ENCODE results near the gene THAP11.
"Not testable (repeated sequence)": the region's sequence is repeated elsewhere in the genome, so short reads cannot be mapped to it uniquely, and the experiment has no call there.

The THAP11 gene

GRCh38 chr16:67837190-67837589, 4.9 kb upstream of the THAP11 start:
- DNase-seq (ENCODE audit: low read depth): not testable (repeated sequence)

- DNase-seq (ENCODE audit: low read depth): no peak
Observed at GRCh38 chr16:67837811-67838210, 4.3 kb upstream of the THAP11 start.

DNA sequence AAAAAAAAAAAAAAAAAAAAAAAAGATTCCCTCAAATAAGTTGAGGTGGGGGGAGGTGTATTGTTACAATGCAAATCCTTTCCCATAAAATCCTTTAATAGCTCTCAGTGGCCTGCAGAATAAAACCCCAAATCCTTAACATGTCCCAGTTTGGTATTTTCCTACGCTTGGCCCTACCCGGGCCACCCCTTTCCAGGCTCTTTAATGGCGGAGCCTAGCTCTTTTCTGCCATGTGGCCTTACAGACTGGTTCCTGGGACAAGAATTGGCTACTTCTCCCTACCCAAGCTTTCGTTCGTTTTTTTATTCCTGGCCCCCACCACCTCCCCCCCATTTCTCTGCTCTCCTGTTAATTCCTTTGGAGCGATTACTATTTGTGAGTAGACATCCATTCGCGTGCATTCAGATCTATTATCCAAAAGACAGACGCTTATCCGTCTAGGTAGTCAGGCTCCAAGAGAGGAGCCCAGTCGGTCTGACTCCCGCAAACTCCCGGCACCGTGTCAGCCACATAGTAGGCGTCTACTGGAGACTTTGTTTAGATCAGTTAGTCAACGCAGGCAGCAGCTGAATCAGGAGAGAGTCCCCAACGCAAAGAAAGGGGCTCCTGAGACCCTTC, 813 bp upstream of the THAP11 start:
- DNase-seq (ENCODE audit: low read depth): no peak

- DNase-seq (ENCODE audit: low read depth): peak; percentile 21
Observed at GRCh38 chr16:67842509-67843342, 606 bp downstream of the THAP11 start.

GRCh38 chr16:67843343-67843765, 1.2 kb downstream of the THAP11 start:
- no peak for DNase-seq (ENCODE audit: low read depth)

- no peak for DNase-seq (ENCODE audit: low read depth)
Observed at GRCh38 chr16:67844497-67844896, 2.4 kb downstream of the THAP11 start.

DNA sequence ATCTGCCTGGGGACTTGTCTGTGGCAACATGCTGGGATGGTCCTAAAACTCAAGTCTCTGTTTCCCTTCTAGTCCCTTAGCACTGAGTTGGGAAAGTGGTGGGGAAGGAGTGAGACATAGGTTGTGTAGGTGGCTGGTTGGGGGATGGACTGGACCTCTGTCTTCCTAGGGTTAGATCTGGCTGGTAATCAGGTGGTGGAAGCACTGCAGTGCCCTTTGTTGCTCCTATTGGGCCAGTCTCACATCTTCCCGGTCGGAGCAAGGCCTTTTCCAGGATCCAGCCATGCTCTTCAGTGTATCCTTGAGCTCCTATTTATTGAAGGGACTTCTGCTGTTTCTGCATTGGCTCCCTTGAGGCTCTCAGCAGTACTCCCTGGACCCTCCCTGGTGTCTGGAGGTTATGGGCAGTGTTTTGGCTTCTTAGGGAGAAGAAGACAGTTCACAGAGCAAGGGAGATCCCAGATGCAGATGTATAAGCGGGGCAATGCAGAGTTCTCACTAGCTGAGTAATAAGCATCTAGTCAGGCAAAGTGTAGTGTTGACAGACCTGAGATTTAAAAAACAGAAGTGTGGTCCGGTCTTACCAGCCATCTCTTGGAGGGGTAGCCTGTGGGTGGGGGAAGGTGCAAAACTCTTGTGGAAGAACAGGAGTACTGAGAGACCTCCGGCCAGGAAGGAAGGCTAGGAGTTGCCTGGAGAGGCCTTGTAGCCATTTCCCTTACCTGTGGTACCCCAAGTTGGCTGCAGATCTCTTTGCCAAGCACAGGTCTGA, 3.4 kb downstream of the THAP11 start:
- no peak for DNase-seq (ENCODE audit: low read depth)

DNA sequence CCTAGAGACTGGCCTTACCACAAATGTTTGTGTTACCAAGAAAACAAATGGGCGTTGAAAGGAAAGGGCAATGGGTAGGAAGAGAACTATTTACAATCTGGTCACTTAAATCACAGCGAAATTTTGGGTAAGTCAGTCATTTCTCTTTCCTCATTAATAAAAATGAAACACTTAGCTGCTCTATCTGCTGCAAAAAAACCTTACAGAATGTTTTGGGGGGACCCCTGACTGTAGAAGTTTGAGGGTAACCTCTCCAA, 3.9 kb downstream of the THAP11 start:
- no peak for DNase-seq (ENCODE audit: low read depth)

GRCh38 chr16:67846320-67847063, 4.4 kb downstream of the THAP11 start, which contains the start of gene NUTF2:
Gene NUTF2, plus strand, starts transcription at chr16:67846933. Its CDS starts 18,198 bp downstream, at chr16:67865131.
- peak; percentile 83 for DNase-seq (ENCODE audit: low read depth)

DNA sequence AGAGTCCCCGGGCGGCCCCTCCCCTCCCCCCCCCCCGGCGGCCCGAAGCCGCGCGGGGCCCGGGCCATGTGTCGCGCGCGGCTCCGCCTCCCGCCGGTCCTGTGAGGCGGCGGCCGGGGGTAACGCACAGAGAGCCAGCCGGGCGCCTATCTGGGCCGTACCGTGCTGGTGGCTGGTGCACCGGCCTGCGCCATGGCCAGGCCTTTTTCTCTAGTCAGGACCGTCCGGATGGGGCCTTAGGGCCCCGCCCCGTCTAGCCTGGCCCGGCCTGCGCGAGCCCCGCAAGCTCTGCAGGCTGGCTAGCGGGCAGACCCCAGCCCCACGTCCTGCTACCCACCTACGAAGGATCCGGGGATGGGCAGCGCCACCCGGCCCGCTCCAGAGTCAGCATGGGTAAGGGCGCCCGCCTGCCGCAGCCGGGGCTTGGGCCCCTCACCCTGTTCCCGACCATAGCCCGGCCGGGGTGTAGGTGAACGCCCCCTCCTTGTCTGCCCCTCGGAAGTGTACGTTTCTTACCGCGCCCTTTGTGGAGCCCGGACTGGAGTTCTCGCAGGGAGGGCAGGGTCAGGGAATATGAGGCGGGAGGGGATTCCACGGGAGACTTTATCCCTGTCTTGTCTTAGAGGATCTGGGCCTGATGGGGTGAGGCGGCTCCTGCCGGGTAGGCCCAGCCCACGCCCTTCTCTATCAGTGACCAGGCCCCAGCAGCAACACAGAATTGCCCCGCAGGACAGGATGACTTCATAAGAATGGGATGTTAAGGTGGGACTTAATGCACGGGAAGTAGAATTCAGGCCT, 5.1 kb downstream of the THAP11 start, which contains the start of gene CENPT:
Gene CENPT, minus strand, starts transcription at position 630 of the 798 bp plus-strand sequence. CDS start 13,834 bp downstream, outside the sequence.
- DNase-seq (ENCODE audit: low read depth): peak; percentile 11

DNA sequence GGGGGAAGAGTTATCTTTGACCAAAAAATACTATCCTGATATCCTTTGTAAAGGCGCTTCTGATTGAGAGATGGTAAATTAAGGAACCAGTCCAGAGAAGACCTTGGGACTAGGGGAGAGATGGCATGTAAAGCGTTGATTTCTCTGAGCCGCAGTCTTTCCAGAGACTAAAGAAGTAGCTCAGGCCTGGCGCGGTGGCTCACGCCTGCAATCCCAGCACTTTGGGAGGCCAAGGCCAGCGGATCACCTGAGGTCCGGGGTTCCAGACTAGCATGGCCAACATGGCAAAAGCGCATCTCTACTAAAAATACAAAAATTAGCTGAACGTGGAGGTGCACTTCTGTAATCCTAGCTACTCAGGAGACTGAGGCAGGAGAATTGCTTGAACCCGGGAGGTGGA, 6.0 kb downstream of the THAP11 start:
- DNase-seq (ENCODE audit: low read depth): no peak

DNA sequence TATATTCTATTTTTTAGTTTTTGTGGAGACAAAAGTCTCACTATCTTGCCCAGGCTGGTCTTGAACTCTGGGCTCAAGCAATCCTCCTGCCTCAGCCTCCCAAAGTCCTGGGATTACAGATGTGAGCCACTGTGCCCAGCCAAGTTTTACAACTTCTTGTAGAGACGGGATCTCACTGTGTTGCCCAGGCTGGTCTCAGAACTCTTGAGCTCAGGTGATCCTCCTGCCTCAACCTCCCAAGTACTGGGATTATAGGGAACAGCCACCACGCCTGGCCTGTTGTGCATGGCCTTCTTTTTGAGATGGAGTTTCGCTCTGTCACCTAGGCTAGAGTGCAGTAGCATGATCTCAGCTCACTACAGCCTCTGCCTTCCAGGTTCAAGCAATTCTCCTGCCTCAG, 11.6 kb downstream of the THAP11 start:
- no peak for DNase-seq (ENCODE audit: low read depth)

DNA sequence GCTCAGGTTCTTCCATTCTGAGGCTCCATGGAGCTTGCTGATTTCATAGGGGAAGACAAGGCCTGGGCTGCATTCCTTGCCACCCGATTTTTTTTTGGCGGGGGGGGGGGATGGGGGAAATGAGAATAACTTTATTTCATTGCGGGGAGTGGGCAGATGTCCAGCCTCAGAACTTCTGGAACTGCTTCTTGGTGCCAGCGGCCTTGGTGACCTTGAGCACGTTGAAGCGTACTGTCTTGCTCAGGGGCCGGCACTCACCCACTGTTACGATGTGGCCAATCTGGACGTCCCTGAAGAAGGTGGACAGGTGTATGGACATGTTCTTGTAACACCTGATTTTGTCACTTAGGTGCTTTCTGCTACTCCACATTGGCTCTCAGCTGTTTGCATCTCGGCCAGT, 13.7 kb downstream of the THAP11 start:
- DNase-seq (ENCODE audit: low read depth): no peak

- DNase-seq (ENCODE audit: low read depth): no peak
Observed at GRCh38 chr16:67856927-67857546, 14.9 kb downstream of the THAP11 start.

GRCh38 chr16:67857547-67858233, 15.6 kb downstream of the THAP11 start:
- DNase-seq (ENCODE audit: low read depth): no peak

DNA sequence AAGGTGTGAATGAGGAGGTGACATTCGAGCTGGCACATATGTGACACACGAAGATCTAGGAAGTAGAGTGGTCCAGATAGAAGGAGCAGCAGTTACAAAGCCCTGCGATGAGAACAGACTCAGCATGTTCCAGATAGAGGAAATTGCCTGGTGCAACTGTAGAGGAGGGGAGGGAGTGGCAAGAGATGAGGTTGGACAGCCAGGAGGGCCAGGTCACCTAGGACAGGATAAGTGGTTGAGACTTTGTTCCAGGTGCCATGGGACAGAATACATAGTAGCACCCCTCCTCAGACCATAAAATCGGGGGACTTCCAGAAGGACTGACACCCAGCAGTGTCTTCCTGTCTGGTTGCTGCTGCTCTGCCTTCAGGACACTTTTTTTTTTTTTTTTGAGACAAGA, 16.4 kb downstream of the THAP11 start:
- DNase-seq (ENCODE audit: low read depth): no peak

GRCh38 chr16:67860589-67861398, 18.7 kb downstream of the THAP11 start:
- DNase-seq (ENCODE audit: low read depth): no peak

GRCh38 chr16:67861877-67862276, 19.8 kb downstream of the THAP11 start:
- DNase-seq (ENCODE audit: low read depth): no peak
